GM23248 (cell line): ENCODE results near the gene MYT1. TPM values are rescaled to one million over a fixed set of nuclear protein-coding genes. Genes with fewer than 3 reads are reported as not detected.

ENCODE experiments used
- DNase-seq: peaks from one replicate; pipeline ENCODE4 v3.0.0-alpha.2; 2015
- H2AFZ ChIP-seq: fragments of 200-600 bp; sonication (generic); 2 replicates; pipeline ENCODE4 v1.6.1; 2016; ENCODE audit warnings: antibody characterized with exemption
- H3F3A ChIP-seq: fragments of 200-600 bp; sonication (generic); 2 replicates; pipeline ENCODE4 v1.6.1; 2016; ENCODE audit warnings: mild to moderate bottlenecking, antibody characterized with exemption, mixed run types; ENCODE audit not compliant: insufficient read depth
- H3K27ac ChIP-seq: fragments of 200-600 bp; sonication (generic); 2 replicates; pipeline ENCODE4 v1.5.1; 2016; ENCODE audit warnings: mild to moderate bottlenecking
- H3K27me3 ChIP-seq: fragments of 200-600 bp; sonication (generic); replicated peaks from 2 replicates; pipeline ENCODE4 v1.6.1; 2016; ENCODE audit warnings: mild to moderate bottlenecking; ENCODE audit not compliant: insufficient read depth
- H3K36me3 ChIP-seq: fragments of 200-600 bp; sonication (generic); 2 replicates; pipeline ENCODE4 v1.6.1; 2016; ENCODE audit warnings: low read depth, mild to moderate bottlenecking
- H3K4me1 ChIP-seq: fragments of 200-600 bp; sonication (generic); 2 replicates; pipeline ENCODE4 v1.6.1; 2016; ENCODE audit warnings: mild to moderate bottlenecking; ENCODE audit not compliant: insufficient read depth
- H3K4me2 ChIP-seq: fragments of 200-600 bp; sonication (generic); one replicate; pipeline ENCODE4 v1.6.1; 2016; ENCODE audit warnings: mild to moderate bottlenecking; ENCODE audit not compliant: unreplicated experiment
- H3K4me3 ChIP-seq: fragments of 200-600 bp; sonication (generic); 2 replicates; pipeline ENCODE4 v1.5.1; 2016; ENCODE audit warnings: mild to moderate bottlenecking
- H3K79me2 ChIP-seq: fragments of 200-600 bp; sonication (generic); 2 replicates; pipeline ENCODE4 v1.6.1; 2016; ENCODE audit warnings: mild to moderate bottlenecking; ENCODE audit not compliant: insufficient read depth
- H3K9ac ChIP-seq: fragments of 200-600 bp; sonication (generic); 2 replicates; pipeline ENCODE4 v1.6.1; 2016; ENCODE audit warnings: mild to moderate bottlenecking
- H3K9me2 ChIP-seq: fragments of 200-600 bp; sonication (generic); 2 replicates; pipeline ENCODE4 v1.6.1; 2016; ENCODE audit warnings: mixed run types, mild to moderate bottlenecking, moderate library complexity; ENCODE audit not compliant: insufficient read depth
- H3K9me3 ChIP-seq: fragments of 200-600 bp; sonication (generic); one replicate; pipeline ENCODE4 v1.6.1; 2017; ENCODE audit warnings: low read depth
- H4K20me1 ChIP-seq: fragments of 200-600 bp; sonication (generic); 2 replicates; pipeline ENCODE4 v1.6.0; 2016; ENCODE audit not compliant: insufficient read depth
- EZH2 ChIP-seq: fragments of 200-600 bp; sonication (generic); IDR thresholded peaks from 2 replicates; pipeline ENCODE4 v1.6.1; 2018; ENCODE audit warnings: antibody characterized with exemption, mild to moderate bottlenecking; ENCODE audit not compliant: insufficient read depth, poor library complexity, severe bottlenecking
- EZH2phosphoT487 ChIP-seq: fragments of 200-600 bp; sonication (generic); IDR thresholded peaks from 2 replicates; pipeline ENCODE4 v1.6.1; 2018; ENCODE audit warnings: antibody characterized with exemption, moderate library complexity, mild to moderate bottlenecking, low read depth; ENCODE audit not compliant: insufficient read depth
- WGBS, 2 experiments: methylation state at CpG; one replicate each; pipeline ENCODE4 v1.1.6; 2015 to 2017; ENCODE audit warnings: low lambda C conversion rate in 2 of 2, low coverage in 1 of 2; ENCODE audit errors: missing lambda C conversion rate in 2 of 2; 5-methylcytosine and 5-hydroxymethylcytosine counted together
- in situ Hi-C: fragments of 300-500 bp; cut with MboI; formaldehyde crosslinking; loops from 2 replicates; pipeline ENCODE4 v1.15.0; 2020
- polyA plus RNA-seq: library from polyadenylated mRNA; unstranded; fragments of >200 nt; fragmentation: Nextera tagmentation; extraction: Ambion mirVana; gene quantifications from 2 replicates; pipeline ENCODE4 v1.2.1, GENCODE V29; 2016
- total RNA-seq: library from RNA; depleted of rRNA; stranded (reverse); fragments of >200 nt; shearing (Covaris generic); gene quantifications from 2 replicates; pipeline ENCODE4 v1.2.3, GENCODE V29; 2014

MYT1 gene
- total and polyA plus RNA-seq, 2 experiments from 2014 or later = not detected

DNA sequence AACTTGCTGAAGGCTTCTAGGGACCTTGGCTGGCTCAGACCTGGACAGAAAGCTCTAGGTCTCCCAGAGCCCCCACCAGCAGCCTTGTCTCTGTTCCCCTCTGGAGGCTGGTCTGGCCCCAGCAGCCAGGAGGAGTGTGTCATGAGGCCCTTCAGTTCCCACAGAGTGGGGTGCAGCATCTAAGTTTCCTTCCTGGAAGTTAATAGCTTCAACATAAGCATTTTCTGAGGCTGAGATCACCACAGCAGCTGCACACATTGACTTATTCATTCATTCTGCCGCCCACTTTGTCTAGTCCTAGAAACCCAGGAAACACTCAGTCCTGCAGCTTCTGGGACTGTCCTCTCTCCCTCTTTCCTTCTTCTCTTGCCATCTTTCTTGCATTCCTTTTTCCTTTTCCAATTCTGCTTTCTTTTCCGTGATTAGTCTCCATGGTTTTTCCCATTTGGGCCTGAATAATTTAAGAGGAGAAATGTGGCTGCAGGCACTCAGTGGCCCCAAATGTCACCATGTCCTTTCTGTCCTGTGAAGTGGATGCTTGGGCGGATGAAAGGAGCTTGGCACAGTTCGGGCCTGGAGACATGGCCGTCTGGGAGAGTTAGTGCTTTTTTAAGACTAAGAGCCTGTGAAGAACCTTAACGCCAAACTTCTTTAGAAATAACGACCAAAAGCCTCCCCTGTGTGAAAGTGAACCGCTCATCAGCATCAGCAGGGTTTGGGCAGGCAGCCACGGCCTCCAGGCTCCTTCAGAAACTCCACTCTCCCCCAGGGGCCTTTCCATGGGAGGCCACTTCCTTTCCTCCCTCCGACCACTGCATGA is 60.3 kb downstream of the MYT1 start:
- Histone ChIP-seq H3K36me3 (no peaks in the 10 kb centered on the region), H3K27me3 (peaks cover 16% of the 10 kb centered on the region), H3K4me2 (peak overlapping the region; percentile 71), H3K27ac (peak overlapping the region; percentile 69), H4K20me1 (no peaks in the 10 kb centered on the region), H3K9me2 (no peaks in the 10 kb centered on the region), H3K9me3 (no peaks in the 10 kb centered on the region), H3K79me2 (no peaks in the 10 kb centered on the region), H3K9ac (peak overlapping the region; percentile 55), H2AFZ (no peak overlapping the region), H3K4me3 (peak overlapping the region; percentile 45), H3F3A (peaks cover 8% of the 10 kb centered on the region), H3K4me1 (peaks cover 18% of the 10 kb centered on the region)
- TF ChIP-seq EZH2 (no peak), EZH2phosphoT487 (no peak)
- in situ Hi-C loops = no loop called here
- peak; percentile 97 for DNase-seq
- 29 to 34% methylated on average over 10 of the region's 10 CpGs for WGBS, 2 experiments

DNA sequence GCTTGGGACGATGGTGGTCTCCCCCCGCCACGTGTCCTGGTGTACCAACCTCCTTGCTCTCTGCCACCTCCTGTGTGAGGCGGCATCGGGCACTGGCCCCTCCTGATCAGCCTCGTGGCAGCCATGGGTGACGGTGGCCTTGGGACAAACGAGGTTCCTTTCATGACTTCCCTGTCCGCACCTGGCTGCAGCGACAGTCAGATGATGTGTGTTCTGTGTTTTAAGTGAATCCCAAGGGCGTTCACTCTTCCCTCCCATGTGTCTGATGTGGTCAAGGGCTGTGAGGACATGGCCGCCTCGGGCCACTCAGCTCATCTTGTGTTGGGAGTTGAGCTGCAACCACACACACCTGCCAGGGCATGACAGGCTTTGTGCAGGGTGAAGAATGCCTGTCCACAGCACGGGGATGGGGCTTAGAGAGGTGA is 60.9 kb downstream of the MYT1 start:
- no peak overlapping the region for H3K9ac ChIP-seq
- no peaks in the 10 kb centered on the region for H3K9me3 ChIP-seq
- H3K27me3 ChIP-seq = peaks cover 15% of the 10 kb centered on the region
- in situ Hi-C loops = no loop called here
- H3K9me2 ChIP-seq = no peaks in the 10 kb centered on the region
- WGBS, 2 experiments = 86% methylated on average over 14 of the region's 14 CpGs
- H3K36me3 ChIP-seq = no peaks in the 10 kb centered on the region
- no peak for TF ChIP-seq EZH2
- no peak for TF ChIP-seq EZH2phosphoT487
- no peak overlapping the region for H3K27ac ChIP-seq
- H4K20me1 ChIP-seq = no peaks in the 10 kb centered on the region
- H3K4me1 ChIP-seq = peaks cover 18% of the 10 kb centered on the region
- no peak overlapping the region for H2AFZ ChIP-seq
- H3K4me2 ChIP-seq = no peak overlapping the region
- H3K4me3 ChIP-seq = no peak overlapping the region
- H3K79me2 ChIP-seq = no peaks in the 10 kb centered on the region
- peaks cover 8% of the 10 kb centered on the region for H3F3A ChIP-seq
- no peak for DNase-seq

DNA sequence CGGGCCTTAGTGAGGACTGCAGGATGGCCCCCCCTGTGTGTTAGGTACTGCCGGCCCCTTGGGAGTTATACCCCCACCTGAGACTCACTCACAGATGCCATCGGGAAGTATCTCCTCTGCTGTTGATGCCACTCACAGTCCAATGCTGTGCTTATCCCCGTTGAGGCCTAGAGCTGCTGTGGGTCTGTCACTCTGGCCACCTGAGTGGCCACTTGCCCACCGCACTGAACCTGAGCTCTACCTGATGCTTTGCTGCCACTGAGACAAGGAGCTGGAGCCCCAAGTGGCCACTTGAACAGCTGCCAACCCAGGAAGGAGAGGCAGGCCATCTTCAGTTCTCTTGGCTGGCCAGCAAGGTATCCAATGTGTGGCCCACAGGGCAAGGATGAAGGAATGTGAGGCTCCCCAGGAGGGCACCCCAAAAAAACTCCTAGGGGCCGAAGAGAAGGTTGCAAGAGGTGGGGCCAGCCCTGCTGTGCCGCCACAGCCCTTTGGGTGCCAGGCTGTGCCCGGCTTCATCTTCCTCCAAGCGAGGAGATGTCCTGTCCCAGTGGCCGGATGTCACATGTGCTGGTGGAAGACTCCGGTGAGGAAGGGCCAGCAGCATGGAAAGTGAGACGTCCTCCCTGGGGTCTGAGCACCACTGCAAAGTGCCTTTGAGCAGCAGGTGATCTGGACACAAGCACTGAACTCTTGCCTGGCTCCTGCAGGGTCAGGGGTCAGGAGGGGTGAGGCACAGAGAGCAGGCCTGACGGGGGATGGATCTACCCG is 61.8 kb downstream of the MYT1 start:
- in situ Hi-C loops = no loop called here
- Histone ChIP-seq H3K27me3 (peaks cover 11% of the 10 kb centered on the region; the same call in 1 of the 2 replicates), H3K4me2 (no peak overlapping the region), H3K9me2 (no peaks in the 10 kb centered on the region), H3K36me3 (no peaks in the 10 kb centered on the region), H3K4me3 (no peak overlapping the region), H3K79me2 (no peaks in the 10 kb centered on the region), H3K27ac (no peak overlapping the region), H4K20me1 (no peaks in the 10 kb centered on the region), H3F3A (peaks cover 8% of the 10 kb centered on the region), H3K9ac (no peak overlapping the region), H2AFZ (no peak overlapping the region), H3K4me1 (peaks cover 18% of the 10 kb centered on the region), H3K9me3 (no peaks in the 10 kb centered on the region)
- DNase-seq = no peak
- TF ChIP-seq EZH2 = no peak
- TF ChIP-seq EZH2phosphoT487 = no peak
- WGBS, 2 experiments = 86 to 87% methylated on average over 14 of the region's 14 CpGs

DNA sequence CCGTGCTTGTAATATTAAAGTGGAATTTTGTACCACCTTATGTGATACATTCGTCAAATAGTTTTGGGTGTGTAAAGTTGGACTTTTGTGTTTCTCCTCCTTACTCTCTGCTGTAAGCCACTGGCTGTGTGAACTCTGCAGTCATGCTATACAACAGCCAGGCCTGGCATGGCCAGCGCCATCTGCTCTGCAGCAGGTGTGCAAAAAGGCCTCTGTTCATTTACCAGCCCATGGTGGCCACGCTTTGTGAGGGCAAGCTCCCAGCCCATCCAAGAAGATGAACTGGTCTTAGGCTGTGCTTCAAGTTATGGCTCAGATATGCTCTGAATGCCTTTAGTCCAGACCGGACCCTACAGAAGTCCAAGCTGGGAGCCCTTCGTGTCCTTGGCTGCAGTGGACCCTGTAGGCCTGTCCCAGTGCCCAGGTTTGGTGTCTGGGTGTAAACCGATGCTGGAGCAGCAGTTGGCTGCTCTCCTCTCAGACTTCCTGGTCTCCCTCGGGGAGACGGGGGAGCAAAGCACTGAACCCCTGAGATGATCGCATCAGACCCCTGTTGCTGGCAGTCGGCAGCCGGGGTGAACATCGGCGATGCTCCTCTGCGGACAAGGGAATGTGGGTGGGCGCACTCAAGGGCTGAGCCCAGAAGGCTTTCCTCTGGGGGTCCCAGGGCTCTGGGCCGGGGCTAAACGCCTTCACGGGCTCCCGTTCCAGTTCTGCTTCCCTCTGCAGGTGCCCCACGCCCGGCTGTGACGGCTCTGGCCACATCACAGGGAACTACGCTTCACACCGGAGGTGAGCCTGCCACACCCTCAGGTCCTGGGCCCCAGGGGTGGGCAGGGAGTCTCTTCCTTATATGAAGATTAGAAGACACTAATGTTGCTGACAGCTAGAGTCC is 62.7 kb downstream of the MYT1 start:
- TF ChIP-seq EZH2phosphoT487 = no peak
- no peak for TF ChIP-seq EZH2
- no peak overlapping the region for H2AFZ ChIP-seq
- no peak for DNase-seq
- H3F3A ChIP-seq = peaks cover 8% of the 10 kb centered on the region
- H3K9ac ChIP-seq = no peak overlapping the region
- H3K4me1 ChIP-seq = peaks cover 18% of the 10 kb centered on the region
- H3K4me3 ChIP-seq = no peak overlapping the region
- no peaks in the 10 kb centered on the region for H3K36me3 ChIP-seq
- no peaks in the 10 kb centered on the region for H3K79me2 ChIP-seq
- H4K20me1 ChIP-seq = no peaks in the 10 kb centered on the region
- H3K4me2 ChIP-seq = no peak overlapping the region
- peaks cover 11% of the 10 kb centered on the region; the same call in 1 of the 2 replicates for H3K27me3 ChIP-seq
- H3K9me3 ChIP-seq = no peaks in the 10 kb centered on the region
- H3K9me2 ChIP-seq = no peaks in the 10 kb centered on the region
- WGBS, 2 experiments = 79 to 83% methylated on average over 25 of the region's 25 CpGs
- in situ Hi-C loops = no loop called here
- no peak overlapping the region for H3K27ac ChIP-seq
